ENCODE data around the gene BICRAL. TPM values are rescaled to one million over a fixed set of nuclear protein-coding genes. Genes with fewer than 3 reads are reported as not detected.
A peak's percentile ranks its signal among the peaks of the same experiment; 100 is the strongest.

BICRAL gene
- total RNA-seq, 1 experiment from 2014 or later = 9.7 TPM

DNA sequence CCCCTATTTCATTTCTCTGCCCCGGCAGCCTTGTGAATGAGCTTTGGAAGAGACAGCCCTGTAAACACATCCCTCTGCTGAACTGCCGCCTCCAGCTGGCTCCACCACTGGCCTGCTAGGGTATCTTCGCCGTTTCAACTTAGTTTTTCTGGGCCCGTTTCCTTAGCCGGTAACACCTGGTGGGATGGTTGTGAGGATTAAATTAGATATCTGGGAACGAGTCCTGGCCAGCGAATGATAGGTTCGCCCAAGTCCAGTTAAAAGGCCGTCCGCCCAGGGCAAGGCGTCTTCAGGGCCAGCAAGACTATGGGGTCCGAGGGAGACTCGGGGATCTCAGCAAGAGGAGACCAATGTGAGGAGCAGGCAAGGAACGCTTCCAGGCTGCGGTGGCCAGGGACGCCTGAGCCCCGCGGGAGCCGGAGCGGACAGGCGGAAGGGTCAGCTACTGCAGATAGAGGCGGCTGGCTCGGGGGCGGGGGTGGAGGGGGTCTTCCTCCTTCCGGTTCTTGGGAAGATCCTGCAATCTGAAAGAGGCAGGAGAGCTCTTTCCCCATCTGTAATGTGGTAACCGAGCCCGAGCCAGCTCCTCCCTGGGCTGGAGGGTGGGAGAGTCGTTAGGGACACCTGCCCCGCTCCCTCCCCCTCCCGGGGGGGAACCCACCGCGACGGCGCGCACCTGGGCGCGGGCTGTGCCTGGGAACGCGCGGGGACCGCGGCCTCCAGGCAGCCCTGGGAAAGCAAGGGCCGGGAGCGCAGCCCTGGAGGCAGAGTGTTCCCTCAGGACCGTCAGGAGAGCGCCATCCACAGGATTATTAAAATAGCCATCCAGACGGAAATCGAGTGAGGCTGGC, 129.5 kb downstream of the BICRAL start (continued):
- TF ChIP-seq, protein P1, sequence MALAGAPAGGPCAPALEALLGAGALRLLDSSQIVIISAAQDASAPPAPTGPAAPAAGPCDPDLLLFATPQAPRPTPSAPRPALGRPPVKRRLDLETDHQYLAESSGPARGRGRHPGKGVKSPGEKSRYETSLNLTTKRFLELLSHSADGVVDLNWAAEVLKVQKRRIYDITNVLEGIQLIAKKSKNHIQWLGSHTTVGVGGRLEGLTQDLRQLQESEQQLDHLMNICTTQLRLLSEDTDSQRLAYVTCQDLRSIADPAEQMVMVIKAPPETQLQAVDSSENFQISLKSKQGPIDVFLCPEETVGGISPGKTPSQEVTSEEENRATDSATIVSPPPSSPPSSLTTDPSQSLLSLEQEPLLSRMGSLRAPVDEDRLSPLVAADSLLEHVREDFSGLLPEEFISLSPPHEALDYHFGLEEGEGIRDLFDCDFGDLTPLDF (CRISPR knock-in tag; IDR thresholded peaks at IDR 0.05) = no peak
- TF ChIP-seq OVOL2 (CRISPR knock-in tag; IDR thresholded peaks at IDR 0.05; ENCODE audit: borderline replicate concordance) = no peak
- TF ChIP-seq, protein P2, sequence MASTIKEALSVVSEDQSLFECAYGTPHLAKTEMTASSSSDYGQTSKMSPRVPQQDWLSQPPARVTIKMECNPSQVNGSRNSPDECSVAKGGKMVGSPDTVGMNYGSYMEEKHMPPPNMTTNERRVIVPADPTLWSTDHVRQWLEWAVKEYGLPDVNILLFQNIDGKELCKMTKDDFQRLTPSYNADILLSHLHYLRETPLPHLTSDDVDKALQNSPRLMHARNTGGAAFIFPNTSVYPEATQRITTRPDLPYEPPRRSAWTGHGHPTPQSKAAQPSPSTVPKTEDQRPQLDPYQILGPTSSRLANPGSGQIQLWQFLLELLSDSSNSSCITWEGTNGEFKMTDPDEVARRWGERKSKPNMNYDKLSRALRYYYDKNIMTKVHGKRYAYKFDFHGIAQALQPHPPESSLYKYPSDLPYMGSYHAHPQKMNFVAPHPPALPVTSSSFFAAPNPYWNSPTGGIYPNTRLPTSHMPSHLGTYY (CRISPR knock-in tag; IDR thresholded peaks at IDR 0.05) = no peak
- TF ChIP-seq ZNF396 (CRISPR knock-in tag; IDR thresholded peaks at IDR 0.05; ENCODE audit: borderline replicate concordance) = no peak
- TF ChIP-seq TEAD4 (CRISPR knock-in tag; IDR thresholded peaks at IDR 0.05) = no peak
- no peak for TF ChIP-seq ZNF532 (CRISPR knock-in tag; IDR thresholded peaks at IDR 0.05; ENCODE audit: borderline replicate concordance)
- TF ChIP-seq, protein P3, sequence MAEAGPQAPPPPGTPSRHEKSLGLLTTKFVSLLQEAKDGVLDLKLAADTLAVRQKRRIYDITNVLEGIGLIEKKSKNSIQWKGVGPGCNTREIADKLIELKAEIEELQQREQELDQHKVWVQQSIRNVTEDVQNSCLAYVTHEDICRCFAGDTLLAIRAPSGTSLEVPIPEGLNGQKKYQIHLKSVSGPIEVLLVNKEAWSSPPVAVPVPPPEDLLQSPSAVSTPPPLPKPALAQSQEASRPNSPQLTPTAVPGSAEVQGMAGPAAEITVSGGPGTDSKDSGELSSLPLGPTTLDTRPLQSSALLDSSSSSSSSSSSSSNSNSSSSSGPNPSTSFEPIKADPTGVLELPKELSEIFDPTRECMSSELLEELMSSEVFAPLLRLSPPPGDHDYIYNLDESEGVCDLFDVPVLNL (CRISPR knock-in tag; IDR thresholded peaks at IDR 0.05; ENCODE audit: borderline replicate concordance, low read depth) = 0 out of 2 replicates have a peak, but pooled peaks have one; percentile 66
- TF ChIP-seq GABPB1 (CRISPR knock-in tag; IDR thresholded peaks at IDR 0.05) = no peak
- no peak for TF ChIP-seq NFYB (CRISPR knock-in tag; conservative IDR thresholded peaks at IDR 0.05; ENCODE audit: low read depth)

DNA sequence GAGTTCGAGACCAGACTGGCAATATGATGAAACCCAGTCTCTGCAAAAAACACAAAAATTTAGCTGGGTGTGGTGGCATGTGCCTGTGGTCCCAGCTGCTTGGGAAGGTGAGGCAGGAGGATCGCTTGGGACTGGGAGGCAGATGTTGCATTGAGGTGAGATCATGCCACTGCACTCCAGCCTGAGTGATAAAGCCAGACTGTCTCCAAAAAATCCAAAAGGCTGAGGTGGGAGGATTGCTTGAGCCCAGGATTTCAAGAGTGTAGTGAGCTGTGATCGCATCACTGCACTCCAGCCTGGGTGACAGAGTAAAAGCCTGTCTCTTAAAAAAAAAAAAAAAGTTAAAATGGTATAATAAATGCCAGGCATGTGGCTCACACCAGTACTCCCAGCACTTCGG, 132.7 kb downstream of the BICRAL start:
- H3K4me1 Mint-ChIP-seq = peaks cover 5% of the 10 kb centered on the region
- no peaks in the 10 kb centered on the region; the same call in 1 of the 2 replicates for H3K27me3 Mint-ChIP-seq (ENCODE audit: low read depth)
- H3K9me3 Mint-ChIP-seq = no peaks in the 10 kb centered on the region
- DNase-seq (ENCODE audit: low spot score) (no peak), ATAC-seq (no peak)
- H3K4me3 Mint-ChIP-seq = no peak overlapping the region
- no peaks in the 10 kb centered on the region for H3K36me3 Mint-ChIP-seq
- H3K27ac Mint-ChIP-seq = no peak overlapping the region
- POLR2A ChIA-PET = no interaction called here
- TF ChIP-seq STAT6 (CRISPR knock-in tag; conservative IDR thresholded peaks at IDR 0.05; ENCODE audit: low read depth) (no peak), JUN (CRISPR knock-in tag; IDR thresholded peaks at IDR 0.05) (no peak), GRHL2 (CRISPR knock-in tag; IDR thresholded peaks at IDR 0.05; ENCODE audit: insufficient replicate concordance, severe bottlenecking) (no peak), ZNF219 (CRISPR knock-in tag; IDR thresholded peaks at IDR 0.05; ENCODE audit: borderline replicate concordance) (no peak), SP1 (CRISPR knock-in tag; conservative IDR thresholded peaks at IDR 0.05) (no peak), CDX4 (CRISPR knock-in tag; IDR thresholded peaks at IDR 0.05; ENCODE audit: borderline replicate concordance) (no peak), MYBL2 (CRISPR knock-in tag; IDR thresholded peaks at IDR 0.05) (no peak)
- CTCF ChIA-PET = interaction anchor here (1.6 kb wide), 1 partner anchor 100 kb away, joined by 4 read pairs; the partner anchor contains the start of genes KLHDC3 and MEA1

All from WTC11 (cell line).